Stimulated activated CD8-positive, alpha-beta memory T cell treated with anti-CD3 and anti-CD28 coated beads, Interleukin-7, amount 100 ng/mL, for 24 hours (primary cell): ENCODE data around the gene IQGAP2.

Experiments
- DNase-seq: peaks from one replicate; pipeline ENCODE4 v3.0.0-alpha.2; 2020; ENCODE audit warnings: low read depth

IQGAP2 gene

DNA sequence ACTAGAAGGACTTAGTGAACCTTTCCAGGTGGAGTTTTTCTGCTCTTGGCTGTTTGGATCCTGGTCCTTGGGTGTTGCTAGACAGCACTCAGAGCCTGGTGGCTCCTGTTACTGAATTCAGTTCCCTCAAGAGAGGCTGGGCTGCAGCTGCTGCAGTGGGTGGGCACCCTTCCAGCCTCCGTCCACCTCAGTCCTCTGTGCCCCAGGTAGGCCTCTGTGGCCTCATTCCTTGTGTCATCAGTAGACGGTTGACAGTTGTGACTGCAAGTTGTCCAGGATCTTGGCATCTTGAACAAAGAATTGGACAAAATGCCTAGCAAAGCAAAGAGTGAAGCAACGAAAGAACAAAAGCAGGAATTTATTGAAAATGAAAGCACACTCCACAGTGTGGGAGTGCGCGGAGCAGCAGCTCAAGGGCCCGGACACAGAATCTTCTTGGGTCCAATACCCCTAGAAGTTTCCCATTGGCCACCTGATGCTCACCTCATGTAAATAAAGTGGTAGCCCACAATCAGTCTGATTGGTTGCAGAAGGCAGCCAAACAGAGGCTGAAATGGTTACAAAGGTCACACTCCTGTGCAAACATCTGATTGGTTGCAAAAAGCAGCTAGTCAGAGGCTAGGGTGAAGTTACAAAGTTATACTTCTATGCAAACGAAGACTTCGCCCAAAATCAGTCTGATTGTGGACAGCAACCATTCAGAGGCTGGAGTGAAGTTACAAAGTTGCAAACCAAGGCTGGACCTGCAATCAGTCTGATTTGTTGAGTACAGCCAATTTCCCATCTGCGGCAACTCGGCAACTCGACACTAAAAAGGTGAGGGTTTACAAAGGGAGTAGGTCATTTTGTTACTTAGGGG is 352.9 kb downstream of the IQGAP2 start:
- DNase-seq: no peak

DNA sequence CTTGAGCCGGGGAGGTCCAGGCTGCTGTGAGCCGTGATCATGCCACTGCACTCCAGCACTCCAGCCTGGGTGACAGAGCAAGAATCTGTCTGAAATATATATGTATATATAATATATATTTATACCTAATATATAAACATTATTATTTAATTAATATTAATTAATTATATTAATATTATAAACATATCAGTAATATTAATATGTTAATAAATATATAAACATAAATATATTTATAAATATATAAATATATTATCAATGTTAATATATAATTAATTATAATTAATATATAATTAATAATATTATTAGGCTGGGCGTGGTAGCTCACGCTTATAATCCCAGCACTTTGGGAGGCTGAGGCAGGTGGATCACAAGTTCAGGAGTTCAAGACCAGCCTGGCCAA is 354.0 kb downstream of the IQGAP2 start:
- no peak for DNase-seq
